Measurements from ENCODE around the gene CACNB3. TPM values are rescaled to one million over a fixed set of nuclear protein-coding genes. Genes with fewer than 3 reads are reported as not detected.

Gene CACNB3
- total RNA-seq, 1 donor from 2014 or later, result 40.5 TPM

DNA sequence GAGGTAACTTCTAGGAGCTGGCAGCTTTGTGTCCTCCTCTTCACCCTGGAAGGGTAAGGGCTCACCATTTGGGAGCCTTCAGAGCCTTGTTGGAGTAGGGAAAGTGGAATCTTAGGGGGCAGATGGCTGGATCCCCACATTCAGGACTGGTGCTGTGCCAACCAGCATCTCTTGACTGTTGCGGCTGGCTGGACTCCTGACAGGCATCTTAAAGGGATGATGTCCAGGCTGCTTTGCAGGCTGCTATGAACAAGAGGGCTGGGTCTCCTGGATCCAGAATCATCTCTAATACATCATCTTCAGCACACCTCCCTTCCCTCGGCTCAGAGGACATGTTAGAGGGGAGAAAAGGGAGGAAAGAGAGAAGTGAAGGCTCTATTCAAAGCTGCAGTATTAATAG lies 4.4 kb downstream of the CACNB3 start:
- no peak for TF ChIP-seq EZH2 (IDR thresholded peaks at IDR 0.05; ENCODE audit: insufficient read depth, low read length)
- TF ChIP-seq, protein P1, sequence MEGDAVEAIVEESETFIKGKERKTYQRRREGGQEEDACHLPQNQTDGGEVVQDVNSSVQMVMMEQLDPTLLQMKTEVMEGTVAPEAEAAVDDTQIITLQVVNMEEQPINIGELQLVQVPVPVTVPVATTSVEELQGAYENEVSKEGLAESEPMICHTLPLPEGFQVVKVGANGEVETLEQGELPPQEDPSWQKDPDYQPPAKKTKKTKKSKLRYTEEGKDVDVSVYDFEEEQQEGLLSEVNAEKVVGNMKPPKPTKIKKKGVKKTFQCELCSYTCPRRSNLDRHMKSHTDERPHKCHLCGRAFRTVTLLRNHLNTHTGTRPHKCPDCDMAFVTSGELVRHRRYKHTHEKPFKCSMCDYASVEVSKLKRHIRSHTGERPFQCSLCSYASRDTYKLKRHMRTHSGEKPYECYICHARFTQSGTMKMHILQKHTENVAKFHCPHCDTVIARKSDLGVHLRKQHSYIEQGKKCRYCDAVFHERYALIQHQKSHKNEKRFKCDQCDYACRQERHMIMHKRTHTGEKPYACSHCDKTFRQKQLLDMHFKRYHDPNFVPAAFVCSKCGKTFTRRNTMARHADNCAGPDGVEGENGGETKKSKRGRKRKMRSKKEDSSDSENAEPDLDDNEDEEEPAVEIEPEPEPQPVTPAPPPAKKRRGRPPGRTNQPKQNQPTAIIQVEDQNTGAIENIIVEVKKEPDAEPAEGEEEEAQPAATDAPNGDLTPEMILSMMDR (IDR thresholded peaks at IDR 0.05; ENCODE audit: insufficient read depth, low read depth, low read length), result no peak
- Histone ChIP-seq H4K20me1 (ENCODE audit: insufficient read depth, low read length) (peaks cover 44% of the 10 kb centered on the region), H2AFZ (ENCODE audit: low read depth, low read length) (no peak overlapping the region), H3K27me3 (ENCODE audit: insufficient read depth, low read length) (no peaks in the 10 kb centered on the region), H3K9ac (ENCODE audit: low read length) (no peak overlapping the region), H3K9me3 (ENCODE audit: insufficient read depth, low read depth, low read length) (no peaks in the 10 kb centered on the region), H3K4me3 (ENCODE audit: insufficient read depth, low read depth, low read length) (no peak overlapping the region), H3K79me2 (ENCODE audit: insufficient read depth, low read length) (peaks cover 7% of the 10 kb centered on the region), H3K4me1 (ENCODE audit: insufficient read depth, low read length) (peaks cover 4% of the 10 kb centered on the region), H3K36me3 (ENCODE audit: insufficient read depth, low read length) (peaks cover 4% of the 10 kb centered on the region), H3K27ac (ENCODE audit: low read depth, low read length) (no peak overlapping the region), H3K4me2 (ENCODE audit: low read length) (no peak overlapping the region)
- H3K27me3 Mint-ChIP-seq (ENCODE audit: low read depth, unreplicated experiment), result peaks cover 11% of the 10 kb centered on the region
- peaks cover 3% of the 10 kb centered on the region for H3K4me1 Mint-ChIP-seq (ENCODE audit: low read depth, unreplicated experiment)
- FAIRE-seq (no peak), DNase-seq (ENCODE audit: low read depth) (no peak)
- H3K27ac Mint-ChIP-seq (ENCODE audit: unreplicated experiment), result no peak overlapping the region
- no peak overlapping the region for H3K4me3 Mint-ChIP-seq (ENCODE audit: unreplicated experiment)
- no peaks in the 10 kb centered on the region for H3K9me3 Mint-ChIP-seq (ENCODE audit: unreplicated experiment)
- H3K36me3 Mint-ChIP-seq (ENCODE audit: low read depth, unreplicated experiment), result peaks cover 43% of the 10 kb centered on the region

DNA sequence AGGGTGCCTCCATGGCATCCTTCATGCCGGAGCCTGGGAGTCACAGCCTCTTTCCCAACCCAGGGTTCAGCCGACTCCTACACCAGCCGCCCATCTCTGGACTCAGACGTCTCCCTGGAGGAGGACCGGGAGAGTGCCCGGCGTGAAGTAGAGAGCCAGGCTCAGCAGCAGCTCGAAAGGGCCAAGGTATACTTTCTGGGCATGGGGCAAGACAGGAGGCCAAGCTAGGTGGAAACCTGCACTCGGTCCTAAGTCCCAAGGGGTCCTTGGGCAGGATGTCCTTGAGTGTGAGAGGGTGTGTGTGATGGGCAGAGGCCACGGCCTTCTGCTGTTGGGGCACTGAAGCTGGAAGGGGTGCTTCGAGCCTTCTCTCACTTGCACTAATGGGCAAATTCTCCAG lies 5.0 kb downstream of the CACNB3 start:
- no peak overlapping the region for H2AFZ ChIP-seq (ENCODE audit: low read depth, low read length)
- H3K4me3 Mint-ChIP-seq (ENCODE audit: unreplicated experiment), result no peak overlapping the region
- H3K4me1 ChIP-seq (ENCODE audit: insufficient read depth, low read length), result no peaks in the 10 kb centered on the region
- H3K27ac ChIP-seq (ENCODE audit: low read depth, low read length), result no peak overlapping the region
- no peak overlapping the region for H3K4me2 ChIP-seq (ENCODE audit: low read length)
- H3K27ac Mint-ChIP-seq (ENCODE audit: unreplicated experiment), result no peak overlapping the region
- H3K9ac ChIP-seq (ENCODE audit: low read length), result no peak overlapping the region
- no peak for FAIRE-seq
- H3K27me3 Mint-ChIP-seq (ENCODE audit: low read depth, unreplicated experiment), result peaks cover 11% of the 10 kb centered on the region
- H4K20me1 ChIP-seq (ENCODE audit: insufficient read depth, low read length), result peaks cover 50% of the 10 kb centered on the region
- H3K36me3 Mint-ChIP-seq (ENCODE audit: low read depth, unreplicated experiment), result peaks cover 43% of the 10 kb centered on the region
- no peak for DNase-seq (ENCODE audit: low read depth)
- no peak overlapping the region for H3K4me3 ChIP-seq (ENCODE audit: insufficient read depth, low read depth, low read length)
- H3K27me3 ChIP-seq (ENCODE audit: insufficient read depth, low read length), result no peaks in the 10 kb centered on the region
- no peaks in the 10 kb centered on the region for H3K9me3 ChIP-seq (ENCODE audit: insufficient read depth, low read depth, low read length)
- H3K36me3 ChIP-seq (ENCODE audit: insufficient read depth, low read length), result peaks cover 6% of the 10 kb centered on the region
- H3K79me2 ChIP-seq (ENCODE audit: insufficient read depth, low read length), result peaks cover 4% of the 10 kb centered on the region
- H3K9me3 Mint-ChIP-seq (ENCODE audit: unreplicated experiment), result no peaks in the 10 kb centered on the region
- TF ChIP-seq, protein P1 (IDR thresholded peaks at IDR 0.05; ENCODE audit: insufficient read depth, low read depth, low read length), result no peak
- TF ChIP-seq EZH2 (IDR thresholded peaks at IDR 0.05; ENCODE audit: insufficient read depth, low read length), result no peak
- H3K4me1 Mint-ChIP-seq (ENCODE audit: low read depth, unreplicated experiment), result peaks cover 3% of the 10 kb centered on the region

DNA sequence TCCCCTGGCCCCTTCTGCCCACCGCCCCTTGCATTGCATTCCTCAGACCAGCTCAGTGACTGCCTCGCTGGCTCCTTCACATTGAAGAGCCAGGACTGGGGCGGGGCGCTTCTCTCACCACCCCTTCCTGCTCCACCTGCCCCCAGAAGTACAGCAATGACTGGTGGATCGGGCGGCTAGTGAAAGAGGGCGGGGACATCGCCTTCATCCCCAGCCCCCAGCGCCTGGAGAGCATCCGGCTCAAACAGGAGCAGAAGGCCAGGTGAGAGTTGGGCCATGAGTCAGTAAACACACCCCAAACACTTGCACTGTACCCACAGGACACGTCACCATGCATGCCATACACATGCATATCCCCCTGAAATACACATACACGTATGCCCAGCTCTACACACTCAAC lies 5.8 kb downstream of the CACNB3 start:
- Mint-ChIP-seq H3K27ac (ENCODE audit: unreplicated experiment) (no peak overlapping the region), H3K4me1 (ENCODE audit: low read depth, unreplicated experiment) (peaks cover under 1% of the 10 kb centered on the region), H3K9me3 (ENCODE audit: unreplicated experiment) (no peaks in the 10 kb centered on the region), H3K27me3 (ENCODE audit: low read depth, unreplicated experiment) (peaks cover 11% of the 10 kb centered on the region), H3K36me3 (ENCODE audit: low read depth, unreplicated experiment) (peaks cover 49% of the 10 kb centered on the region), H3K4me3 (ENCODE audit: unreplicated experiment) (no peak overlapping the region)
- no peak overlapping the region for H3K4me3 ChIP-seq (ENCODE audit: insufficient read depth, low read depth, low read length)
- FAIRE-seq (no peak), DNase-seq (ENCODE audit: low read depth) (no peak)
- peaks cover 58% of the 10 kb centered on the region for H4K20me1 ChIP-seq (ENCODE audit: insufficient read depth, low read length)
- no peaks in the 10 kb centered on the region for H3K4me1 ChIP-seq (ENCODE audit: insufficient read depth, low read length)
- H3K4me2 ChIP-seq (ENCODE audit: low read length), result no peak overlapping the region
- H3K36me3 ChIP-seq (ENCODE audit: insufficient read depth, low read length), result peaks cover 10% of the 10 kb centered on the region
- no peaks in the 10 kb centered on the region for H3K9me3 ChIP-seq (ENCODE audit: insufficient read depth, low read depth, low read length)
- no peak overlapping the region for H2AFZ ChIP-seq (ENCODE audit: low read depth, low read length)
- H3K27ac ChIP-seq (ENCODE audit: low read depth, low read length), result no peak overlapping the region
- H3K9ac ChIP-seq (ENCODE audit: low read length), result no peak overlapping the region
- TF ChIP-seq, protein P1 (IDR thresholded peaks at IDR 0.05; ENCODE audit: insufficient read depth, low read depth, low read length), result no peak
- no peak for TF ChIP-seq EZH2 (IDR thresholded peaks at IDR 0.05; ENCODE audit: insufficient read depth, low read length)
- H3K79me2 ChIP-seq (ENCODE audit: insufficient read depth, low read length), result peaks cover 3% of the 10 kb centered on the region
- H3K27me3 ChIP-seq (ENCODE audit: insufficient read depth, low read length), result no peaks in the 10 kb centered on the region

Measured in astrocyte (in vitro differentiated cells and primary cell).